HG03066 (cell line): ENCODE data around the gene SULT1C3.
"Not testable (repeated sequence)": the region's sequence is repeated elsewhere in the genome, so short reads cannot be mapped to it uniquely, and the experiment has no call there.

Source experiments
- ATAC-seq: cut with Tn5 transposase; IDR thresholded peaks from one replicate; pipeline ENCODE4 v1.9.1; 2021; ENCODE audit warnings: low read depth; ENCODE audit not compliant: unreplicated experiment

SULT1C3 gene

GRCh38 chr2:108243566-108243965 lies 3.8 kb downstream of the SULT1C3 start:
- ATAC-seq = no peak

GRCh38 chr2:108244667-108245414 lies 5.1 kb downstream of the SULT1C3 start:
- ATAC-seq = no peak

GRCh38 chr2:108253106-108253505 lies 13.3 kb downstream of the SULT1C3 start:
- ATAC-seq = no peak

- no peak for ATAC-seq
Observed at GRCh38 chr2:108257757-108258331, 18.1 kb downstream of the SULT1C3 start.

- ATAC-seq = no peak
Observed at GRCh38 chr2:108260773-108261172, 21.0 kb downstream of the SULT1C3 start.

- ATAC-seq = no peak
Observed at GRCh38 chr2:108262036-108262435, 22.3 kb downstream of the SULT1C3 start.

- ATAC-seq = no peak
Observed at GRCh38 chr2:108263401-108263800, 23.6 kb downstream of the SULT1C3 start.

GRCh38 chr2:108266218-108266617 lies 26.4 kb downstream of the SULT1C3 start:
- ATAC-seq = no peak

GRCh38 chr2:108267101-108267500 lies 27.3 kb downstream of the SULT1C3 start:
- no peak for ATAC-seq

GRCh38 chr2:108268001-108268400 lies 28.2 kb downstream of the SULT1C3 start:
- ATAC-seq = no peak

GRCh38 chr2:108270346-108270745 lies 30.6 kb downstream of the SULT1C3 start:
- ATAC-seq = no peak

GRCh38 chr2:108270768-108271506 lies 31.2 kb downstream of the SULT1C3 start:
- ATAC-seq = no peak

- ATAC-seq = no peak
Observed at GRCh38 chr2:108271691-108272253, 32.0 kb downstream of the SULT1C3 start.

GRCh38 chr2:108278631-108279030 lies 38.9 kb downstream of the SULT1C3 start:
- ATAC-seq = no peak

GRCh38 chr2:108279468-108279867 lies 39.7 kb downstream of the SULT1C3 start:
- ATAC-seq = no peak

GRCh38 chr2:108280466-108280865 lies 40.7 kb downstream of the SULT1C3 start:
- no peak for ATAC-seq

GRCh38 chr2:108284566-108284965 lies 44.8 kb downstream of the SULT1C3 start:
- not testable (repeated sequence) for ATAC-seq

GRCh38 chr2:108285616-108286015 lies 45.8 kb downstream of the SULT1C3 start:
- ATAC-seq = no peak

- no peak for ATAC-seq
Observed at GRCh38 chr2:108287169-108287568, 47.4 kb downstream of the SULT1C3 start.

GRCh38 chr2:108288534-108289106 lies 48.9 kb downstream of the SULT1C3 start, which contains the start of gene SULT1C2:
Gene SULT1C2, plus strand, starts transcription at chr2:108288895. Its CDS starts 4,773 bp downstream, at chr2:108293668.
- no peak for ATAC-seq

- ATAC-seq = no peak
Observed at GRCh38 chr2:108293850-108294249, 54.1 kb downstream of the SULT1C3 start.
